DOHH2 (cell line): Measurements from ENCODE around the gene MAGI1.

Experiments used
- EZH2phosphoT487 ChIP-seq: fragments of 200-600 bp; sonication (generic); IDR thresholded peaks from 2 replicates; pipeline ENCODE4 v1.6.1; 2017; ENCODE audit warnings: borderline replicate concordance, mild to moderate bottlenecking, antibody characterized with exemption, low read length, moderate library complexity, mixed read lengths
- TF ChIP-seq, protein P1 (sequence below): fragments of 200-600 bp; sonication (generic); IDR thresholded peaks from one replicate; pipeline ENCODE4 v1.5.1; 2014; ENCODE audit warnings: antibody characterized with exemption, mild to moderate bottlenecking, low read depth, low read length; ENCODE audit not compliant: poor library complexity, severe bottlenecking

- TF ChIP-seq, protein P1, sequence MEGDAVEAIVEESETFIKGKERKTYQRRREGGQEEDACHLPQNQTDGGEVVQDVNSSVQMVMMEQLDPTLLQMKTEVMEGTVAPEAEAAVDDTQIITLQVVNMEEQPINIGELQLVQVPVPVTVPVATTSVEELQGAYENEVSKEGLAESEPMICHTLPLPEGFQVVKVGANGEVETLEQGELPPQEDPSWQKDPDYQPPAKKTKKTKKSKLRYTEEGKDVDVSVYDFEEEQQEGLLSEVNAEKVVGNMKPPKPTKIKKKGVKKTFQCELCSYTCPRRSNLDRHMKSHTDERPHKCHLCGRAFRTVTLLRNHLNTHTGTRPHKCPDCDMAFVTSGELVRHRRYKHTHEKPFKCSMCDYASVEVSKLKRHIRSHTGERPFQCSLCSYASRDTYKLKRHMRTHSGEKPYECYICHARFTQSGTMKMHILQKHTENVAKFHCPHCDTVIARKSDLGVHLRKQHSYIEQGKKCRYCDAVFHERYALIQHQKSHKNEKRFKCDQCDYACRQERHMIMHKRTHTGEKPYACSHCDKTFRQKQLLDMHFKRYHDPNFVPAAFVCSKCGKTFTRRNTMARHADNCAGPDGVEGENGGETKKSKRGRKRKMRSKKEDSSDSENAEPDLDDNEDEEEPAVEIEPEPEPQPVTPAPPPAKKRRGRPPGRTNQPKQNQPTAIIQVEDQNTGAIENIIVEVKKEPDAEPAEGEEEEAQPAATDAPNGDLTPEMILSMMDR: no peak
- TF ChIP-seq EZH2phosphoT487: no peak
Observed at GRCh38 chr3:65850261-65850660, 188.5 kb downstream of the MAGI1 start.
